ENCODE data around the gene PRPSAP2. TPM values are rescaled to one million over a fixed set of nuclear protein-coding genes. Genes with fewer than 3 reads are reported as not detected.
"Not testable (repeated sequence)": the region's sequence is repeated elsewhere in the genome, so short reads cannot be mapped to it uniquely, and the experiment has no call there.

The PRPSAP2 gene
- total RNA-seq, 1 donor from 2014 or later = 140 TPM

DNA sequence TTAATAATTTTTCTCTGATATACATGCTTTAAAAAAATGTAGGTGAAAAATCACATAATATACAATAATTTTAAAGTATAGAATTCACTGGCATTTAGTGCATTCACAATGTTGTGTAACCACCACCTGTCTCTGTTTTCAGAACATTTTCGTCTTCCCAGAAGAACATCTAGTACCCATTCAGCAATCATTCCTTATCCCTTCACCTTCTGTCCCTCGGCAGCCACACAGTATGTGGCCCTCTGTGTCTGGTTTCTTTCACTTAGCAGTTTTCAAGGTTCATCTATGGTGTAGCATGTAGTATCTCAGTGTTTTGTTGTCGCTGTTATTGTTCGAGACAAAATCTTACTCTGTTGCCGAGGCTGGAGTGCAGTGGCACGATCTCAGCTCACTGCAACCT is 33.6 kb downstream of the PRPSAP2 start:
- no peak for DNase-seq

DNA sequence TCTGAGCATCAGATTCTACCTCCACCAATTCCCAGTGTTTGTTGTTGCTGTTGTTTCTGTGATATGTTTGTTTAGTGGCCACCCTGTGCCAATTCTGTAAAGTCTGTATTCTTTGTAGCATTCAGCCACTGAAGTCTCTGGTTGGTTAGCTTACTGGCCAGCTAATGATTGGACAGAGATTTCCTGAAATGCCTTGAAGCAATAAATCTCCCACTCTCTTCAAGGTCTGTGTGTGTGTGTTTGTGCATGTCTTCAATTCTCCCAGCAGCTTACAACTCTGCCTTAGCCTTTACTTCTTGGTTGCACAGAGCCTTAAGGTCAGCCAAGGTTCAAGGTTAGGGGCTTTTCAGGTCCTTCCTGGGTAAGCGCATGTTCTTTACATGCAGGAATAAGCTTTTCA is 38.2 kb downstream of the PRPSAP2 start:
- no peak for DNase-seq

DNA sequence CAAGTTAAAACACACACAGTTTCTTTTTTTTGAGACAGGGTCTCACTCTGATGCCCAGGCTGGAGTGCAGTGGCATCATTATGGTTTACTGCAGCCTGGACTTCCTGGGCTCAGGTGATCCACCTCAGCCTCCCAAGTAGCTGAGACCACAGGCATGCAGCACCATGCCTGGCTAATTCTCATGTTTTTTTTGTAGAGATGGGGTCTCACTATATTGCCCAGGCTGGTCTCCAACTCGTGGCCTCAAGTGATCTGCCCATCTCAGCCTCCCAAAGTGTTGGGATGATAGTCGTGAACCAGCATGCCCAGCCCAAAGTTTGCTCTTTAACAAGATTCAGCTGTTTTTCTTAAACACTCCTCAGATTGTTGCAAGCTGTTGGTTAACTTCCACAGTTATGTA is 39.0 kb downstream of the PRPSAP2 start:
- DNase-seq = no peak

GRCh38 chr17:18904482-18904881 is 46.6 kb downstream of the PRPSAP2 start:
- DNase-seq = no peak

DNA sequence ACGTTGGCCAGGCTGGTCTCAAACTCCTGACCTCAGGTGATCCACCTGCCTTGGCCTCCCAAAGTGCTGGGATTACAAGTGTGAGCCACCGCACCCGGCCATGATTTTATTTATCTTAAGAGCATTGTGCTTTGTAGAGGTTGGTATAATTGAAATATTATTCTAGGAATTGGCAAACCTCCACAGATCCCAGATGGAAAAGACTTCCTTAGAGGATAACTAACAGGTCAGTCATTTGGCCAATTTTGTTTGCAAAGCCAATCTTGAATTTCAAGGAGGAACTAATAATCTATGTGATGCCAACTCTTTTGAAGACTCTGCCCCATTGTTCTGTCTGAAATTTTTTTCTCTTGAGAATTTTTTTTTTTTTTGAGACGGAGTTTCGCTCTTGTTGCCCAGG is 47.3 kb downstream of the PRPSAP2 start:
- no peak for DNase-seq

GRCh38 chr17:18910326-18910725 is 52.4 kb downstream of the PRPSAP2 start:
- no peak for DNase-seq

GRCh38 chr17:18910881-18911280 is 53.0 kb downstream of the PRPSAP2 start:
- no peak for DNase-seq

DNA sequence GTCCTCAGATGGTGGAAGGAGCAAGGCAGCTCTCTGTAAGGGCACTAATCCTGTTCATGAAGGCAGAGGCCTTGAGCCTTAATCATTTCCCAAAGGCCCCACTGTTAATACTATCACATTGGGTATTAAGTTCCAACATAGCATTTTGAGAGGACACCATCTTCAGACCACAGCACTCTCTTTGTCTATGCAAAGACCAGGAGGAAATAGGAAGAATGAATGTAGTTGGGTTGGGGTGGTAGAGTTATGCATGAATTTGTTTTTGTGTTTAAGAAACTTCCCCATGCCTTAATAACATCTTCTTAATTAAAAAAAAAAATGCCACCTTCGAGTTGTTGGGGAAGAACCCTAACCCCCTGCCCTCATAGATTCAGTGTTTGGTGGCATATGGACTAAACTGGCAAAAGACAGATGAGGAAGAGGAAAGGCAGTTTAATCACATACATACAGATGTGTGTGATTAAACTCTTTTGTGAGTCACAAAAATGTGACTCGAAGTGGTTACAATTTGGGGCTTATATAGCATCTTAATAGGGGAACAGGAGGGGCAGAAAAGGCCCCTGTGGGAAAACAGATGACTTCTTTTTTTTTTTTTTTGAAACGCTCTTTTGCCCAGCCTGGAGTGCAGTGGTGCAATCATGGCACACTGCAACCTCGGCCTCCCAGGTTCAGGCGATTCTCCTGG is 59.0 kb downstream of the PRPSAP2 start:
- DNase-seq = no peak

GRCh38 chr17:18917506-18918032 is 59.6 kb downstream of the PRPSAP2 start:
- no peak for DNase-seq

DNA sequence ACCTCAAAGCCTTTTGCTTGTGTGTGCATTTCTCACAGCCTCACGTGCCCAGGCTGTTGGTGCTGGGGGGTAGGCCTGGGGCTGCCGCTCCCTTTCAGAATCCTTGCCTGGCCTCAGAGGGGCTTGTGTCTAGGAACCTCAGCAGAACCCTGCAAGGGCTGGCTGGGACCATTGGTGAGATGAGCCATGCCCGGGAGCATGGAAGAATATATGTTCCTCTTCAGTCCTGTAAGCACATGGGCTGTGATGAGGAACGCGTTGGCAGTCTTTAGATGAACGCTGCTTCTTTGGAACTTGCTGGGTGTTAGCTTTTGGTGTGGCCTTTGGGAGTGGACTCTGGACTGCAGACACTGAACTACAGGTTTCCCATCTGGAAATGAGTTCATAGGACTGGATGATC is 62.0 kb downstream of the PRPSAP2 start:
- DNase-seq = no peak

DNA sequence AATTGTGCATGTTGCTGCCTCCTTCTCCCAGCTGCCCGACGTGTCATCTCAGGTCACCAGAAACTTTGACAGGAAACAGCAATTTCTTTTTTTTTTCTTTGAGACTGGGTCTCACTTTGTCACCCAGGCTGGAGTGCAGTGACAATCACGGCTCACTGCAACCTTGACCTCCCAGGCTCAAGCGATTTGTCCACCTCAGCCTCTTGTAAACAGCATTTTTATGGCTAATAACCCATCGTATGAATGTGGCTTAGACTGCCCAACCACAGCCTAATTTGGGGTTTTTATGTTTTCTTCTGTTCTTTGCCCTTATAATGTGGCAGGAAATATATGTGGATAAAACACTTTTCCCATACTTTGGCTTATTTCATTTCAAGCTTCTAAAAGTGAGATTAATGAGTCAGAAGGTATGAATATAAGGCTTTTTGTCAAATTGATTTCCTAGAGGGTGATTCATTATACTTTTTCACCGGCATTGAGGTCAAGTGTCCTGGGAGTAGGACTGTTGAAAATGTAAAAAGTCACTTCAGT is 63.0 kb downstream of the PRPSAP2 start:
- DNase-seq = no peak

DNA sequence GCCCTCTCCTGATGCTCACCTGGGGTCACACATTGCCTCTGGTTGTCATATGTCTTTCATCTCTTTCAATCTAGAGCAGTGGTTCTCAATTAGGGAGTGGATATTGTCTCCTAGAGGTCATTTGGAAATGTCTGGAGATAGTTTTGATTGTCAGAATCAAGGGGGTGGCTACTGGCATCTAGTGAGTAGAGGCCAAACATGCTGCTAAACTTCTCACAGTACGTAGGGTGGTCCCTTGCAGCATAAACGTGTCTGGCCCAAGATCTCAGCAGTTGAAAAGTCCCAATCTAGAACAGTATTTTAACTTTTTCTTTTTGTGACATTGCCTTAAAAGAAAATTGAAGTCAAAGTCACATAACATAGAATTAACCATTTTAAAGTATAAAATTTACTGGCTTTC is 63.6 kb downstream of the PRPSAP2 start:
- no peak for DNase-seq

- no peak for DNase-seq
These were observed 64.1 kb downstream of the PRPSAP2 start for GRCh38 chr17:18921912-18922451.

- not testable (repeated sequence) for DNase-seq
These were observed 64.7 kb downstream of the PRPSAP2 start for GRCh38 chr17:18922596-18922995.

DNA sequence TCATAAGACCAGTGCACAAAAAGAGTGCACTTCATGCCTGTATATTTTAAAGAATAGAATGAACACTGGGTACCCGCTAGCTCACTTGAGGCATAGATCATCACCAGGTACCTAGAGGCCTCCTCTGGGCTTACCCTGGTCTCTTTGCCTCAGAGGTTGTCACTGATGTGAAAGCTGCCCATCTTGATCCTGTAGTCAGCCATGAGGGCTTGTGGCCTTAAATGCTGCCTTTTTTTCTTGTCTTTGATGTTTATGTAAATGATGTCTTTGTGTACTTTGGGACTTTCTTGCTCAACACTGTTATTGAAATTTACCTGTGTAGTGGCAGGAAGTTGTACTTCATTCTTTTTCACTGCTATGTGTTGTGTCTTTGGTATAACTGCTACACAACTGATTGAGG is 67.3 kb downstream of the PRPSAP2 start:
- DNase-seq = no peak

GRCh38 chr17:18928628-18929125 is 70.7 kb downstream of the PRPSAP2 start:
- no peak for DNase-seq

DNA sequence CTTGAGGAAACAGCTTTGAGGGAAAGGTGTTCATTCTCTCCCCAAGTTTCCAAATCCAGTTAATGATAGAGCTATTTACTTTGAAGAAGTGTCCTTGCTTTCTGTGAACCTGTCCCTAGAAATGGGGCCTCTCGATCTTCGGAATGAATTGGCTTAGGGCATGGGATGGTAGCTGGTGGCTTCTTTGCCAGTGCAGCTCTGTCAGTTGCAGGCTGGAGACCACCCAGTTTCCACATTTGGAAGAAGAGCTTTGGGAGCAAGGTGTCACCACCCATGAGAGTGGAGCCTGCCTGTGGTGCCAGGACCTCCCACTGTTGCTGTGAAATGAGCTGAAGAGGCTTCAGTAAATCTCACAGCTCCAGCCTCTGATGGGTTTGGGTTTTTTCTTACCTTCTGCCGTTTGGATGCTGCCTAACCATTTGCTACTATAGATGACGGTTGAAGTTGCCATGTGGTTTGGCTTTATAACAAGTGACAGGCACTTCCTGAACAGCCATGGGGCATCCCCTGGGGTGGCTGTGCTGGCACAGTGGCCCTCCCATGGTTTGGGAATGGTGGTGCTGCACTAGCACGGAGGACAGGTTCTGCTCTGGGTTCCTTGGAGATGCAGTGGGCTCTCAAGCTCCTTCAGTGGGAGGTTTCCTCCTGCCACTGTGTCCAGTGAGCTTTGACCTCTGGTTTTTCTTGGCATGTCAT is 74.6 kb downstream of the PRPSAP2 start:
- no peak for DNase-seq

DNA sequence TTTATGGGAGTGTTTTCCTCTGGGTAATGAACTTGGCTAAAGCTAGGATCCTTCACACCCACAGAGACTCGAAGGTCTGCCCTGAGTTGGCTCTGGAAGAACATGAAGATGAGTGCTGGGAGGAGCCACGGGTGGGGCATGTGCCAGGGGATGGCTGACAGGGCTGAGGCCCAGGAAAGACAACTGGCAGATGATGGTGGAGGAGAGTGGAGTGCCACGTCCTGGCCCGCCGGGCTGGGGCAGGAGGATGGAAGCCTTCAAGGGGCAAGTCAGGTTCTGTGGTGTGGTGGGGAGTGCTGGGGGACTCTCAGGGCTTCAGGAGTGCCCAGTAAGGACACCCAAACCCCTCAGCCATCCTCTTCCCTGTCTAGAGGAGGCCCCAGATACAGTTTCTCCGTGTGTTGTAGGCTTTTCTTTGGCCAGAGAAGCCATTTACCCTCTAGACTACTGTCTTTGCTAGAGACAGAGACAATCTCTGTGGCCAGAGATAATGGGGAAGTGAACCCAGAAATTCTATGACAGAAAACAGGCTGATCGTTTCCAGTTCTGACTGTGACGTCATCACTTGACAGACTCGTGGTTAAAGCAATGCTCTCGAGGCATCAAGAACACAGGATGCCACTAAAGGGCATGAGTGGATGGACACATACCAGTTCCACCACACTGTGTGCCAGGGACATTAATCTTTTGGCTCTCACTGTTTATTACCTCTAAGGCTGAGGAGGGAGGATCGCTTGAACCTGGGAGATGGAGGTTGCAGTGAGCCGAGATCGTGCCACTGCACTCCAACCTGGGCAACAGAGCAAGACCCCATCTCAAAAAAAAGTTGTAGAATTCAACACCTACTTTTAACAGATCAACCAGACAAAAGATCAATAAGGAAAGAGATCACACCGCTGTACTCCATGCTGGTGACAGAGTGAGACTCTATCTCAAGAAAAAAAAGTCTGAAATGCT is 75.4 kb downstream of the PRPSAP2 start:
- no peak for DNase-seq

- DNase-seq = no peak
These were observed 80.2 kb downstream of the PRPSAP2 start for GRCh38 chr17:18937981-18938691.

GRCh38 chr17:18938692-18939023 is 80.7 kb downstream of the PRPSAP2 start:
- no peak for DNase-seq

DNA sequence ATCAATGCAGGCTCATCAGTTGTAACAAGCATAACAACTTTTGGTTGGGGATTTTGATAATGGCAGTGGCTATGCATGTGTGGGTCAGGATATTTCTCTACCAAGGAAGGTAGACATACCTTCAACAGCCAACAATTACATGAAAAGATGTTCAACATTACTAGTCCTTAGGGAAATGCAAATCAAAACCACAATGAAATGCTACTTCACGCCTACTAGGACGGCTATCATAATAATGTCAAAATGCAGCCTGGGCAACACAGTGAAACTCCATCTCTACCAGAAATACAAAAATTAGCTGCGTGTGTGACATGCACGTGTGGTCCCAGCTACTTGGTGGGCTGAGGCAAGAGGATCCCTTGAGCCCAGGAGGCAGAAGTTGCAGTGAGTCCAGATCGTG is 86.7 kb downstream of the PRPSAP2 start:
- no peak for DNase-seq

GRCh38 chr17:18946536-18946935 is 88.6 kb downstream of the PRPSAP2 start:
- DNase-seq = no peak

Measured in occipital lobe (tissue), 2 donors.